Ovary (tissue), 3 donors: ENCODE data around the gene FAM229A.

Experiments used
- CTCF ChIP-seq, 3 donors: fragments of 450-650 bp in 2 of 3; fragments of 200-600 bp in 1 of 3; IDR thresholded peaks; one replicate each; pipeline versions ENCODE4 v1.5.1 to v1.8.0; 2016 to 2022; ENCODE audit warnings: antibody characterized with exemption in 3 of 3, mild to moderate bottlenecking in 1 of 3
- EP300 ChIP-seq: sonication (generic); formaldehyde crosslinking; IDR thresholded peaks from one replicate; pipeline ENCODE4 v1.6.1; 2017; ENCODE audit warnings: antibody characterized with exemption
- POLR2A ChIP-seq: fragments of 450-650 bp; IDR thresholded peaks from one replicate; pipeline ENCODE4 v1.6.1; 2017; ENCODE audit warnings: antibody characterized with exemption, mild to moderate bottlenecking, moderate library complexity
- donor health status: DM: no; HTN: no; CAD: no.

DNA sequence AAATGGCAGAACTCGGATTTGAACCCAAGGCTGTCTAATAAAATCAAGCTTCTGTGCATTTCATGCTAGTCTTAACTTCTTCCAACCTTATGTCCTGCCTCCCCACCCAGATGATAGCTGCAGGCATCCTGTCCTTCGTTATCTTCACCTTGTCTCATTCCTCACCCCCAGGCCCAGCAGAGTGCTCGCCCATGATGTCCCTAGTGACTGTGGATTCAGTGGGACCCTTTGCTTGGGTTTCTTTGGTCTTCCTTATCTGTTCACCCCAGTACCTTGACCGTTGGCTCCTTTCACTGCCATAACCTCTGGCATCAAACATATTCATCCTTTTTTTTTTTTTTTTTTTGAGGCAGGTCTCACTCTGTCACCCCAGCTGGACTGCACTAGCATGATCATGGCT, 37.6 kb upstream of the FAM229A start:
- TF ChIP-seq CTCF (IDR thresholded peaks at IDR 0.05) (no peak), POLR2A (no peak), EP300 (no peak)
